HCT116 (cell line): ENCODE measurements around the gene RXRA. TPM values are rescaled to one million over a fixed set of nuclear protein-coding genes. Genes with fewer than 3 reads are reported as not detected.

Experiments
- ATAC-seq: fragments of 200-7000 bp; cut with Tn5 transposase; 2 replicates; pipeline ENCODE4 v1.9.1; 2020; ENCODE audit warnings: mild to moderate bottlenecking, moderate library complexity
- BruUV-seq: library from RNA; stranded (reverse); fragments of 400-500 nt; replicated peaks from 2 replicates; lab custom pipeline; 2021; lab: Mats Ljungman, UMichigan
- CTCF ChIA-PET: fragments of 300-600 bp; sonication (Branson Sonifier 250); formaldehyde crosslinking; loops from one replicate; lab custom pipeline; 2021; ENCODE audit warnings: antibody characterized with exemption; lab: Charles Lee
- POLR2A ChIA-PET: fragments of 300-600, 350-600 bp; sonication (Branson Sonifier 250); formaldehyde crosslinking; loops from one replicate; lab custom pipeline; 2021; ENCODE audit warnings: antibody characterized with exemption; lab: Charles Lee
- RAD21 ChIA-PET, 2 experiments: fragments of 300-600 bp; sonication (Branson Sonifier 250); formaldehyde crosslinking; loops; one replicate each; lab custom pipeline; 2023; ENCODE audit warnings: low total read pairs in 2 of 2; ENCODE audit not compliant: uncharacterized antibody in 2 of 2, unreplicated experiment in 2 of 2, low non-redundant PET in 1 of 2; lab: Charles Lee
- DNase-seq: peaks from one replicate; pipeline ENCODE4 v3.0.0-alpha.2; 2010; ENCODE audit warnings: low read depth, low spot score
- H2AFZ ChIP-seq: fragments of 200-600 bp; shearing (Covaris generic), sonication (generic); 2 replicates; pipeline ENCODE4 v1.6.1; 2017; ENCODE audit warnings: low read depth, mixed run types, mixed read lengths, antibody characterized with exemption, low read length; ENCODE audit not compliant: poor library complexity, severe bottlenecking
- H3K27ac ChIP-seq: 2 replicates; pipeline ENCODE4 v1.5.1; 2012; ENCODE audit warnings: low read depth, low read length
- H3K27me3 ChIP-seq: fragments of 200-600 bp; sonication (generic); 2 replicates; pipeline ENCODE4 v1.6.1; 2016; ENCODE audit warnings: mixed run types, low read length, mixed read lengths; ENCODE audit not compliant: insufficient read depth
- H3K36me3 ChIP-seq, 2 experiments: fragments of 200-500 bp in 1 of 2; fragments of 200-600 bp in 1 of 2; sonication (Bioruptor generic) in 1 of 2; sonication (generic) in 1 of 2; 2 replicates each; pipeline versions ENCODE4 v1.5.1 to v1.6.1; 2014 to 2016; ENCODE audit warnings: low read length in 2 of 2, inconsistent platforms in 1 of 2, mixed read lengths in 1 of 2, mixed run types in 1 of 2; ENCODE audit not compliant: insufficient read depth in 2 of 2, control insufficient read depth in 1 of 2
- H3K4me1 ChIP-seq, 2 experiments: fragments of 200-600 bp in 1 of 2; sonication (generic) in 1 of 2; 2 replicates each; pipeline versions ENCODE4 v1.5.1 to v1.6.1; 2012 to 2017; ENCODE audit warnings: low read length in 2 of 2, inconsistent platforms in 1 of 2, mild to moderate bottlenecking in 1 of 2, mixed read lengths in 1 of 2, mixed run types in 1 of 2, moderate library complexity in 1 of 2; ENCODE audit not compliant: insufficient read depth in 2 of 2, control insufficient read depth in 1 of 2
- H3K4me2 ChIP-seq: fragments of 200-600 bp; sonication (generic); 2 replicates; pipeline ENCODE4 v1.6.1; 2017; ENCODE audit warnings: mixed run types, low read length, mixed read lengths
- H3K4me3 ChIP-seq, 2 experiments: fragments of 200-600 bp in 1 of 2; sonication (generic) in 1 of 2; replicated peaks in 1 of 2; 2 replicates each; pipeline ENCODE4 v1.5.1; 2011 to 2016; ENCODE audit warnings: low read length in 2 of 2, control low read depth in 1 of 2, low read depth in 1 of 2, mild to moderate bottlenecking in 1 of 2, mixed read lengths in 1 of 2, mixed run types in 1 of 2
- H3K79me2 ChIP-seq: fragments of 200-600 bp; sonication (generic); 2 replicates; pipeline ENCODE4 v1.6.1; 2017; ENCODE audit warnings: mild to moderate bottlenecking, mixed run types, low read length, moderate library complexity, mixed read lengths; ENCODE audit not compliant: insufficient read depth
- H3K9ac ChIP-seq: fragments of 200-600 bp; sonication (generic); 2 replicates; pipeline ENCODE4 v1.6.1; 2016; ENCODE audit warnings: low read length, mixed read lengths
- H3K9me2 ChIP-seq: fragments of 200-600 bp; sonication (generic), shearing (Covaris generic); 2 replicates; pipeline ENCODE4 v1.6.1; 2017; ENCODE audit warnings: mixed run types, mild to moderate bottlenecking, moderate library complexity; ENCODE audit not compliant: insufficient read depth
- H3K9me3 ChIP-seq, 2 experiments: fragments of 200-500 bp in 1 of 2; fragments of 200-600 bp in 1 of 2; sonication (Bioruptor generic) in 1 of 2; sonication (generic) in 1 of 2; 2 replicates each; pipeline ENCODE4 v1.6.1; 2014 to 2017; ENCODE audit warnings: low read length in 2 of 2, mixed read lengths in 2 of 2, inconsistent platforms in 1 of 2, low read depth in 1 of 2, mild to moderate bottlenecking in 1 of 2, mixed run types in 1 of 2, moderate library complexity in 1 of 2; ENCODE audit not compliant: control insufficient read depth in 1 of 2, insufficient read depth in 1 of 2
- H4K20me1 ChIP-seq: fragments of 200-600 bp; sonication (generic), shearing (Covaris generic); 2 replicates; pipeline ENCODE4 v1.6.1; 2017; ENCODE audit warnings: mixed run types, mild to moderate bottlenecking, moderate library complexity; ENCODE audit not compliant: insufficient read depth
- ATF3 ChIP-seq: IDR thresholded peaks from 2 replicates; pipeline ENCODE4 v1.6.1; 2012
- CBX3 ChIP-seq: IDR thresholded peaks from 2 replicates; pipeline ENCODE4 v1.6.1; 2012; ENCODE audit warnings: low read depth
- CEBPB ChIP-seq: IDR thresholded peaks from 2 replicates; pipeline ENCODE4 v1.6.1; 2012; ENCODE audit warnings: low read depth
- FOSL1 ChIP-seq: IDR thresholded peaks from 2 replicates; pipeline ENCODE4 v1.6.1; 2012; ENCODE audit warnings: low read depth
- JUND ChIP-seq: IDR thresholded peaks from 2 replicates; pipeline ENCODE4 v1.6.1; 2012
- MAX ChIP-seq: IDR thresholded peaks from 2 replicates; pipeline ENCODE4 v1.6.1; 2012
- POLR2A ChIP-seq: IDR thresholded peaks from 2 replicates; pipeline ENCODE4 v1.7.0; 2011; ENCODE audit warnings: borderline replicate concordance; ENCODE audit not compliant: insufficient read depth, insufficient read length; ENCODE audit errors: extremely low read depth
- POLR2AphosphoS5 ChIP-seq: IDR thresholded peaks from 2 replicates; pipeline ENCODE4 v1.6.1; 2011; ENCODE audit warnings: mild to moderate bottlenecking, low read depth, low read length, moderate library complexity
- RAD21 ChIP-seq: IDR thresholded peaks from 2 replicates; pipeline ENCODE4 v1.6.1; 2012; ENCODE audit warnings: low read depth, mild to moderate bottlenecking
- REST ChIP-seq: IDR thresholded peaks from 2 replicates; pipeline ENCODE4 v1.6.1; 2012; ENCODE audit warnings: low read depth
- SIN3A ChIP-seq: IDR thresholded peaks from 2 replicates; pipeline ENCODE4 v1.6.1; 2012; ENCODE audit warnings: low read depth
- SP1 ChIP-seq: IDR thresholded peaks from 2 replicates; pipeline ENCODE4 v1.6.1; 2012; ENCODE audit warnings: low read depth
- SRF ChIP-seq: IDR thresholded peaks from 2 replicates; pipeline ENCODE4 v1.6.1; 2012; ENCODE audit warnings: low read depth
- TCF7L2 ChIP-seq: IDR thresholded peaks from 2 replicates; pipeline ENCODE4 v1.7.0; 2011; ENCODE audit warnings: borderline replicate concordance, inconsistent platforms; ENCODE audit not compliant: insufficient read depth, insufficient read length; ENCODE audit errors: extremely low read depth
- YY1 ChIP-seq: IDR thresholded peaks from 2 replicates; pipeline ENCODE4 v1.6.1; 2011; ENCODE audit warnings: low read length, low read depth, moderate library complexity, mild to moderate bottlenecking; ENCODE audit not compliant: insufficient replicate concordance; ENCODE audit errors: extremely low read depth
- ZBTB33 ChIP-seq: IDR thresholded peaks from 2 replicates; pipeline ENCODE4 v1.6.1; 2011; ENCODE audit warnings: mild to moderate bottlenecking, low read length, moderate library complexity; ENCODE audit not compliant: insufficient replicate concordance; ENCODE audit errors: extremely low read depth
- ZFX ChIP-seq: fragments of 450-650 bp; IDR thresholded peaks from 2 replicates; pipeline ENCODE4 v1.6.1; 2017
- ZNF274 ChIP-seq: fragments of 200-500 bp; sonication (Bioruptor generic); IDR thresholded peaks from 2 replicates; pipeline ENCODE4 v1.6.1; 2014; ENCODE audit warnings: mild to moderate bottlenecking, low read depth, low read length, inconsistent platforms
- intact Hi-C: fragments of 100-400 bp; cut with micrococcal nuclease; formaldehyde crosslinking; loops from 2 replicates; pipeline ENCODE4 v1.10.0; 2022
- total RNA-seq: library from RNA; stranded (reverse); gene quantifications from one replicate; pipeline ENCODE4 v1.2.1, GENCODE V29; 2021; ENCODE audit not compliant: unreplicated experiment

The RXRA gene
- total RNA-seq, 1 experiment from 2014 or later = 43.9 TPM

- ChIA-PET RAD21 (no interaction called here), CTCF (no interaction called here), POLR2A (interaction anchor here (1.2 kb wide), 1 partner anchor 9 kb away, joined by 4 read pairs; no protein-coding TSS in a partner anchor)
- no peak overlapping the region for H3K9ac ChIP-seq
- TF ChIP-seq POLR2A (no peak), JUND (no peak), SP1 (no peak), YY1 (no peak), ZFX (no peak), CBX3 (no peak), TCF7L2 (no peak), ZBTB33 (no peak), SRF (no peak), FOSL1 (no peak), ATF3 (no peak), MAX (no peak), ZNF274 (no peak), POLR2AphosphoS5 (no peak), CEBPB (no peak), REST (no peak), SIN3A (no peak), RAD21 (no peak)
- H3K9me3 ChIP-seq = no peaks in the 10 kb centered on the region
- peaks cover 85% of the 10 kb centered on the region for H3K79me2 ChIP-seq
- H3K36me3 ChIP-seq = no peaks in the 10 kb centered on the region
- no peaks in the 10 kb centered on the region for H3K9me2 ChIP-seq
- intact Hi-C loops = no loop called here
- H3K27ac ChIP-seq = no peak overlapping the region
- no peak overlapping the region for H2AFZ ChIP-seq
- H3K4me3 ChIP-seq = no peak overlapping the region
- no peaks in the 10 kb centered on the region for H3K27me3 ChIP-seq
- BruUV-seq = no TSS peak
- peaks cover 20 to 48% of the 10 kb centered on the region in 2 experiments for H3K4me1 ChIP-seq
- no peak for ATAC-seq
- no peak overlapping the region for H3K4me2 ChIP-seq
- no peak for DNase-seq
- H4K20me1 ChIP-seq = no peaks in the 10 kb centered on the region
Observed at GRCh38 chr9:134370213-134370492, 43.9 kb downstream of the RXRA start.
